DOHH2 (cell line): ENCODE data around the gene SERPINF2.
A peak's percentile ranks its signal among the peaks of the same experiment; 100 is the strongest.

Source experiments
- H3F3A ChIP-seq: fragments of 200-600 bp; sonication (generic), shearing (Covaris generic); 2 replicates; pipeline ENCODE4 v1.6.0; 2016; ENCODE audit warnings: antibody characterized with exemption, mild to moderate bottlenecking; ENCODE audit not compliant: control insufficient read depth, insufficient read depth
- H3K27ac ChIP-seq: fragments of 200-600 bp; sonication (generic); 2 replicates; pipeline ENCODE4 v1.5.1; 2014; ENCODE audit warnings: low read depth, mild to moderate bottlenecking, low read length, moderate library complexity
- H3K27me3 ChIP-seq: fragments of 200-600 bp; sonication (generic); 2 replicates; pipeline ENCODE4 v1.6.1; 2014; ENCODE audit warnings: mild to moderate bottlenecking, low read length, mixed read lengths; ENCODE audit not compliant: control insufficient read depth
- H3K36me3 ChIP-seq: fragments of 200-600 bp; sonication (generic); 2 replicates; pipeline ENCODE4 v1.6.1; 2014; ENCODE audit warnings: mild to moderate bottlenecking, low read length, moderate library complexity, mixed read lengths; ENCODE audit not compliant: control insufficient read depth
- H3K4me1 ChIP-seq: fragments of 200-600 bp; sonication (generic); 2 replicates; pipeline ENCODE4 v1.6.1; 2014; ENCODE audit warnings: mild to moderate bottlenecking, low read length, mixed read lengths; ENCODE audit not compliant: control insufficient read depth
- H3K4me2 ChIP-seq: fragments of 200-600 bp; sonication (generic); 2 replicates; pipeline ENCODE4 v1.6.0; 2014; ENCODE audit warnings: mild to moderate bottlenecking, low read length, moderate library complexity
- H3K4me3 ChIP-seq: fragments of 200-600 bp; sonication (generic); 2 replicates; pipeline ENCODE4 v1.5.1; 2014; ENCODE audit warnings: mild to moderate bottlenecking, low read length, mixed read lengths
- H3K79me2 ChIP-seq: fragments of 200-600 bp; sonication (generic); 2 replicates; pipeline ENCODE4 v1.6.1; 2014; ENCODE audit warnings: mild to moderate bottlenecking, low read length, mixed read lengths; ENCODE audit not compliant: control insufficient read depth
- H3K9me2 ChIP-seq: fragments of 200-600 bp; sonication (generic); replicated peaks from 2 replicates; pipeline ENCODE4 v1.6.1; 2014; ENCODE audit warnings: mild to moderate bottlenecking, low read length, mixed read lengths; ENCODE audit not compliant: control insufficient read depth
- H3K9me3 ChIP-seq: fragments of 200-600 bp; sonication (generic); 2 replicates; pipeline ENCODE4 v1.6.1; 2014; ENCODE audit warnings: antibody characterized with exemption, low read length, mixed read lengths; ENCODE audit not compliant: control insufficient read depth, insufficient read depth
- H4K20me1 ChIP-seq: fragments of 200-600 bp; sonication (generic); 2 replicates; pipeline ENCODE4 v1.6.0; 2014; ENCODE audit warnings: low read depth, mild to moderate bottlenecking, antibody characterized with exemption, low read length, moderate library complexity; ENCODE audit not compliant: control insufficient read depth, insufficient read depth
- CTCF ChIP-seq: fragments of 200-600 bp; sonication (generic); IDR thresholded peaks from one replicate; pipeline ENCODE4 v1.5.1; 2014; ENCODE audit warnings: antibody characterized with exemption, mild to moderate bottlenecking, low read depth, low read length; ENCODE audit not compliant: poor library complexity, severe bottlenecking
- EZH2phosphoT487 ChIP-seq: fragments of 200-600 bp; sonication (generic); IDR thresholded peaks from 2 replicates; pipeline ENCODE4 v1.6.1; 2017; ENCODE audit warnings: borderline replicate concordance, mild to moderate bottlenecking, antibody characterized with exemption, low read length, moderate library complexity, mixed read lengths

SERPINF2 gene

DNA sequence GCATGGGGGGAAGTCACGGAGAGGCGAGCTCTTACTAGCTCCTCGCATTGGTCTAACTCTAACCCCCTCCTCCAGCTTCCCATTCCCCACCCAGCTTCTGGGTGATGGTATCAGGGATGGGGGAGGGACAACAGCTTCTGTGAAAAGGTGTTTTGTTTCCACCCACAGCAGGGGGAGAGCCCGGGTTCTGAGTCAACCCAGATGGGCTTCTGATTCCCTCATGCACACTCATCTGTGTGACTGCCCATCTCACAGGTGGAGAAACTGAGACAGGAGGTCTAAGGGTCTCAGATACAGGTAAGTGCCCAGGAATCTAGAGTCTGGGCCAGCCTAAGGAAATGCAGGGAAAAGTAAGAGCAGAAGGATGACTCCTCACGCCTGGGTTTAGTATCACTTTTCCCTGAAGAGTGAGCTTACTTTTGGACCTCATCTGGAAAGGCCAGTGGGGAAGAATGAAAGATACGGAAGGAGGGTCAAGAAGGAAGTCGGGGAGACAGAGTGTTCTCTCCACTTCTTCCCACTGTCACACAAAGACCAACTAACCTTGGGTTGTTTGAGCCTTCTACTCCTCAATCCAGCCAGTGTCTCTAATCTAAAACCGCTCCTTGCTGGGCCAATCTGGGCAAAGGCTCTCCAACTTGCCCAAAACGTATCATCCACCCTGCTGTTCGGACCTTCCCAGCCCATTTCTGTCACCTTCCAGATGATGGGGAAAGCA lies 29.4 kb upstream of the SERPINF2 start:
- Histone ChIP-seq H3K9me3 (no peaks in the 10 kb centered on the region), H3K27me3 (peaks cover 59% of the 10 kb centered on the region), H3K79me2 (no peaks in the 10 kb centered on the region), H3F3A (peaks cover 7% of the 10 kb centered on the region; the same call in 1 of the 2 replicates), H3K36me3 (no peaks in the 10 kb centered on the region), H3K9me2 (no peaks in the 10 kb centered on the region), H3K4me1 (peaks cover 43% of the 10 kb centered on the region), H4K20me1 (no peaks in the 10 kb centered on the region), H3K4me3 (no peak overlapping the region), H3K4me2 (no peak overlapping the region), H3K27ac (no peak overlapping the region)
- TF ChIP-seq CTCF, result no peak
- TF ChIP-seq EZH2phosphoT487, result no peak

DNA sequence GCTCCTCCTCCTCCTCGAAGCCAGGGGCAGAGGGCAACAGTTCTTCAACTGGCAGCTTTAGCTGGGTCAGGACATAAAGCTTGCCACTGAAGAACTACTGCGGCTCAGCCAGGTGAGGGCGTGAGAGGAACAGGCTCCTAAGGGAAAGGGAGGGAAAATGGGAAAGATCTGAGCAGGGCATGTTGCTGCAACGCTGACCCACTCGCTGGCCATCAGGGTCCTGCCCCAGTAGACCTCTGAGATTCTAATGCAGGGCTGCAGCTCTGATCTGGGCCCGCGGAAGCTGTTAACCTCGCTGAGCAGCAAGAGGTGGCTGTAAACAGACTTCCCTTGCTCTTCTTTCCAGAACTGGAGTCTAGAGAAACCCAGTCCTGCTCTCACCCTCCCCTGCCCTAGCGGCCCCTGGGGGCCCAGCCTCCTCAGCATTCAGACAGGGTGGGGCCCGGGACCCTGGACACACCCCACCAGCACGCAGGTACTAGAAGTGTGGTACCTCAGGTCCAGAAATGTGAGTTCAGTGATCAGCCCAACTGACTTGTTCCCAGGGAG lies 28.7 kb upstream of the SERPINF2 start:
- Histone ChIP-seq H3K4me1 (peaks cover 43% of the 10 kb centered on the region), H3F3A (peaks cover 7% of the 10 kb centered on the region), H3K4me2 (peak overlapping the region; percentile 93; the same call in 1 of the 2 replicates), H4K20me1 (no peaks in the 10 kb centered on the region), H3K27ac (no peak overlapping the region), H3K79me2 (no peaks in the 10 kb centered on the region), H3K27me3 (peaks cover 53% of the 10 kb centered on the region), H3K9me3 (no peaks in the 10 kb centered on the region), H3K36me3 (no peaks in the 10 kb centered on the region), H3K9me2 (no peaks in the 10 kb centered on the region), H3K4me3 (no peak overlapping the region)
- TF ChIP-seq CTCF, result peak; percentile 81
- TF ChIP-seq EZH2phosphoT487, result no peak

- Histone ChIP-seq H3K27me3 (peaks cover 48% of the 10 kb centered on the region), H3K79me2 (no peaks in the 10 kb centered on the region), H4K20me1 (no peaks in the 10 kb centered on the region), H3K9me2 (no peaks in the 10 kb centered on the region), H3K4me2 (peak overlapping the region; percentile 93; the same call in 1 of the 2 replicates), H3K36me3 (no peaks in the 10 kb centered on the region), H3K9me3 (no peaks in the 10 kb centered on the region), H3K4me3 (peak overlapping the region; percentile 84; the same call in 1 of the 2 replicates), H3F3A (peaks cover 7% of the 10 kb centered on the region), H3K27ac (no peak overlapping the region), H3K4me1 (peaks cover 43% of the 10 kb centered on the region)
- TF ChIP-seq EZH2phosphoT487 (no peak), CTCF (no peak)
Observed at GRCh38 chr17:1714427-1714979, 28.2 kb upstream of the SERPINF2 start.
